ENCODE results near the gene CIRBP. TPM values are rescaled to one million over a fixed set of nuclear protein-coding genes. Genes with fewer than 3 reads are reported as not detected.

CIRBP gene
- total and polyA plus RNA-seq, 2 of the 13 experiments (the other 11 are each of a cell fraction or from before 2014, with no cell fraction given), result 133 to 140 TPM

DNA sequence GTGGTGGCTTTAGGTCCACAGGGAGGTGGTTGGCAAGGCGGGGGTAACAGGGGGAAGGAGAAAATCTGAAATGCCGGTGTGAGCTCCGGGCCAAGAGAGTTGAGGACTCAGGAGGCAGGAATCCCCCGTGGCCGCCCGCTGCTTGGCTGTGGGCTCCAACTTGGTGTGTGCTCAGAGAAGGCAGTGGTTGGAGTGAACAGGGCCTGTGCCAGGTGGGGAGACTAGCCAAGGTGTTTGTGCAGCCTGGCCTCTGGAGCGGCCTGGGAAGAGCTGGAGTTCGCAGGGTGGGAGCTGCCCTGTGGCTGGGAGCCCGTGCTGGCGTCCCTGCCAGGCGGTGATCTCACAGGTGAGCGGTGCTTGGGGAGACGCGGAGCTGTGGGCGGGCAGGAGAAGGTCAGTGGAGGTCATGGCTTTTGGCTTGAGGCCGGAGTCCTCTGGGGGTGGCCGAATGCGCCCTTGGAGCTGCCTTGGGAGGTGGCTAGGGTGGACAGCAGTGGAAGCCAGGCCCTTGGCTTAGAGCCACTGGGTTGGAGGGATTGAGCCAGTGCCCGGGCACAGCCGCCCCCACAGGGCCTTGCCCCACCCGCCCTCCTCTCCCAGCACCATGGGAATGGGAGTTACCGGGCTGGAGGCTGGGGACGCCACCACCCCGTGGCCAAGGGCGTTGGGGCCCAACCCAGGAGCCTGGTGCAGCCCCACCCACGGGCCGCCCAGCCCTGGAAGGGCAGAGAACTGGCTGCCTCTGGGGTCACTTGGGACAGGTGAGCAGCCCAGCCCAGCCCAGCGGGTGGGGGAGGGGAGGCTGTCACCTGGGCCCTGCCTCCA is 7.1 kb upstream of the CIRBP start (continued):
- TF ChIP-seq ARHGAP35 (CRISPR knock-in tag; IDR thresholded peaks at IDR 0.05; ENCODE audit: borderline replicate concordance), result 0 out of 2 replicates have a peak, but pooled peaks have one; percentile 35
- no peak for TF ChIP-seq HMG20A (CRISPR knock-in tag; IDR thresholded peaks at IDR 0.05; ENCODE audit: borderline replicate concordance)
- TF ChIP-seq FOXO1 (CRISPR knock-in tag; IDR thresholded peaks at IDR 0.05), result no peak
- no peak; the same call in 1 of the 2 replicates for TF ChIP-seq ZNF709 (CRISPR knock-in tag; IDR thresholded peaks at IDR 0.05)
- TF ChIP-seq KDM2A (CRISPR knock-in tag; IDR thresholded peaks at IDR 0.05; ENCODE audit: borderline replicate concordance, low read depth), result peak; percentile 47; the same call in 1 of the 2 replicates
- TF ChIP-seq HNF4A (CRISPR knock-in tag; IDR thresholded peaks at IDR 0.05), result 0 out of 2 replicates have a peak, but pooled peaks have one; percentile 43
- TF ChIP-seq MYC (CRISPR knock-in tag; IDR thresholded peaks at IDR 0.05; ENCODE audit: borderline replicate concordance), result peak; percentile 28; the same call in 1 of the 2 replicates
- TF ChIP-seq, protein P1, sequence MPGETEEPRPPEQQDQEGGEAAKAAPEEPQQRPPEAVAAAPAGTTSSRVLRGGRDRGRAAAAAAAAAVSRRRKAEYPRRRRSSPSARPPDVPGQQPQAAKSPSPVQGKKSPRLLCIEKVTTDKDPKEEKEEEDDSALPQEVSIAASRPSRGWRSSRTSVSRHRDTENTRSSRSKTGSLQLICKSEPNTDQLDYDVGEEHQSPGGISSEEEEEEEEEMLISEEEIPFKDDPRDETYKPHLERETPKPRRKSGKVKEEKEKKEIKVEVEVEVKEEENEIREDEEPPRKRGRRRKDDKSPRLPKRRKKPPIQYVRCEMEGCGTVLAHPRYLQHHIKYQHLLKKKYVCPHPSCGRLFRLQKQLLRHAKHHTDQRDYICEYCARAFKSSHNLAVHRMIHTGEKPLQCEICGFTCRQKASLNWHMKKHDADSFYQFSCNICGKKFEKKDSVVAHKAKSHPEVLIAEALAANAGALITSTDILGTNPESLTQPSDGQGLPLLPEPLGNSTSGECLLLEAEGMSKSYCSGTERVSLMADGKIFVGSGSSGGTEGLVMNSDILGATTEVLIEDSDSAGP (CRISPR knock-in tag; IDR thresholded peaks at IDR 0.05; ENCODE audit: borderline replicate concordance), result peak; percentile 16; the same call in 1 of the 2 replicates
- TF ChIP-seq NFKB2 (CRISPR knock-in tag; IDR thresholded peaks at IDR 0.05; ENCODE audit: borderline replicate concordance), result no peak; the same call in 1 of the 2 replicates
- TF ChIP-seq, protein P2, sequence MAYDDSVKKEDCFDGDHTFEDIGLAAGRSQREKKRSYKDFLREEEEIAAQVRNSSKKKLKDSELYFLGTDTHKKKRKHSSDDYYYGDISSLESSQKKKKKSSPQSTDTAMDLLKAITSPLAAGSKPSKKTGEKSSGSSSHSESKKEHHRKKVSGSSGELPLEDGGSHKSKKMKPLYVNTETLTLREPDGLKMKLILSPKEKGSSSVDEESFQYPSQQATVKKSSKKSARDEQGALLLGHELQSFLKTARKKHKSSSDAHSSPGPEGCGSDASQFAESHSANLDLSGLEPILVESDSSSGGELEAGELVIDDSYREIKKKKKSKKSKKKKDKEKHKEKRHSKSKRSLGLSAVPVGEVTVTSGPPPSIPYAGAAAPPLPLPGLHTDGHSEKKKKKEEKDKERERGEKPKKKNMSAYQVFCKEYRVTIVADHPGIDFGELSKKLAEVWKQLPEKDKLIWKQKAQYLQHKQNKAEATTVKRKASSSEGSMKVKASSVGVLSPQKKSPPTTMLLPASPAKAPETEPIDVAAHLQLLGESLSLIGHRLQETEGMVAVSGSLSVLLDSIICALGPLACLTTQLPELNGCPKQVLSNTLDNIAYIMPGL (CRISPR knock-in tag; IDR thresholded peaks at IDR 0.05; ENCODE audit: borderline replicate concordance in 1 of 2, low read depth in 1 of 2), result peak in 1 of 2 experiments; percentile 25; a peak in 2 of 4 replicates
- TF ChIP-seq NRL (CRISPR knock-in tag; IDR thresholded peaks at IDR 0.05; ENCODE audit: borderline replicate concordance), result peak; percentile 11; the same call in 1 of the 2 replicates
- TF ChIP-seq DNMT1 (CRISPR knock-in tag; IDR thresholded peaks at IDR 0.05), result no peak
- peak; percentile 36; the same call in 1 of the 2 replicates for TF ChIP-seq SP2 (CRISPR knock-in tag; IDR thresholded peaks at IDR 0.05)
- no peak for TF ChIP-seq SRY (CRISPR knock-in tag; IDR thresholded peaks at IDR 0.05)
- TF ChIP-seq GABPB1 (CRISPR knock-in tag; IDR thresholded peaks at IDR 0.05), result peak; percentile 61; the same call in 1 of the 2 replicates
- TF ChIP-seq ZNF772 (CRISPR knock-in tag; IDR thresholded peaks at IDR 0.05), result 0 out of 2 replicates have a peak, but pooled peaks have one; percentile 16
- TF ChIP-seq AGO2 (optimal IDR thresholded peaks at IDR 0.05; ENCODE audit: low read depth, low read length), result peak; percentile 67
- TF ChIP-seq, protein P3, sequence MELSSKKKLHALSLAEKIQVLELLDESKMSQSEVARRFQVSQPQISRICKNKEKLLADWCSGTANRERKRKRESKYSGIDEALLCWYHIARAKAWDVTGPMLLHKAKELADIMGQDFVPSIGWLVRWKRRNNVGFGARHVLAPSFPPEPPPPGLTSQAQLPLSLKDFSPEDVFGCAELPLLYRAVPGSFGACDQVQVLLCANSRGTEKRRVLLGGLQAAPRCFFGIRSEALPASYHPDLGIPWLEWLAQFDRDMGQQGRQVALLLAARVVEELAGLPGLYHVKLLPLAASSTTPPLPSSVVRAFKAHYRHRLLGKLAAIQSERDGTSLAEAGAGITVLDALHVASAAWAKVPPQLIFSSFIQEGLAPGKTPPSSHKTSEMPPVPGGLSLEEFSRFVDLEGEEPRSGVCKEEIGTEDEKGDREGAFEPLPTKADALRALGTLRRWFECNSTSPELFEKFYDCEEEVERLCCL (CRISPR knock-in tag; IDR thresholded peaks at IDR 0.05; ENCODE audit: borderline replicate concordance), result no peak
- TF ChIP-seq, protein P4, sequence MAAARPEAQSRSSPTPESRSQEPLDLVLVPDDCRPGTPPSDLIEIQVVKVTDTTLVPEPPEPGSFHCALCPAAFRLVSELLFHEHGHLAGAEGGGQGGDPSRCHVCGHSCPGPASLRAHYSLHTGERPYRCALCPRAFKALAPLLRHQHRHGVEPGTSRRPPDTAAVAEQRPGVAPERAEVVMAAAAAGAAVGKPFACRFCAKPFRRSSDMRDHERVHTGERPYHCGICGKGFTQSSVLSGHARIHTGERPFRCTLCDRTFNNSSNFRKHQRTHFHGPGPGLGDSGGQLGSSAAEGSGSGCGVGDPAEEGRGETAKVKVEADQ (CRISPR knock-in tag; IDR thresholded peaks at IDR 0.05; ENCODE audit: borderline replicate concordance), result no peak
- no peak for TF ChIP-seq ZNF224 (CRISPR knock-in tag; IDR thresholded peaks at IDR 0.05)
- TF ChIP-seq ARNTL (CRISPR knock-in tag; IDR thresholded peaks at IDR 0.05), result no peak; the same call in 1 of the 2 replicates
- no peak for TF ChIP-seq ZNF572 (CRISPR knock-in tag; IDR thresholded peaks at IDR 0.05)

All from HepG2 (cell line).